22Rv1 (cell line): ENCODE results near the gene LRRK1.

ENCODE experiments used
- ZFX ChIP-seq: fragments of 450-650 bp; IDR thresholded peaks from 2 replicates; pipeline ENCODE4 v1.6.1; 2017; ENCODE audit warnings: antibody characterized with exemption, borderline replicate concordance
- TF ChIP-seq, protein P1 (sequence below): fragments of 450-650 bp; IDR thresholded peaks from 2 replicates; pipeline ENCODE4 v1.5.1; 2017; ENCODE audit warnings: mild to moderate bottlenecking

DNA sequence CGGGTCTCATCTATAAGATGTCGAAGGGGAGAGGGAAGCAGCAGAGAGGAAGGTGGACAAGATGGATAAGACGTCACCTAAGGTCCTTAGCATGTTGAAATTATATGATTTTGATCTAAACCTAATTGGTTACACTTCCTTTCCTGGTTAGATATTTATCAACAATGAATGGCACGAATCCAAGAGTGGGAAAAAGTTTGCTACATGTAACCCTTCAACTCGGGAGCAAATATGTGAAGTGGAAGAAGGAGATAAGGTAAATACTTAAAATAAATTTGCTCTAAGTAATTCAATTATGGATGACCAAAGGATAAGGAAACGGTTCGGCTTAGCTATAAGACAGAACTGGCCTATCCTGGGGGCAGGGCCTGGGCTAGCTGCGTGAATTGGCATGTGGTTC is 34.0 kb upstream of the LRRK1 start:
- TF ChIP-seq, protein P1, sequence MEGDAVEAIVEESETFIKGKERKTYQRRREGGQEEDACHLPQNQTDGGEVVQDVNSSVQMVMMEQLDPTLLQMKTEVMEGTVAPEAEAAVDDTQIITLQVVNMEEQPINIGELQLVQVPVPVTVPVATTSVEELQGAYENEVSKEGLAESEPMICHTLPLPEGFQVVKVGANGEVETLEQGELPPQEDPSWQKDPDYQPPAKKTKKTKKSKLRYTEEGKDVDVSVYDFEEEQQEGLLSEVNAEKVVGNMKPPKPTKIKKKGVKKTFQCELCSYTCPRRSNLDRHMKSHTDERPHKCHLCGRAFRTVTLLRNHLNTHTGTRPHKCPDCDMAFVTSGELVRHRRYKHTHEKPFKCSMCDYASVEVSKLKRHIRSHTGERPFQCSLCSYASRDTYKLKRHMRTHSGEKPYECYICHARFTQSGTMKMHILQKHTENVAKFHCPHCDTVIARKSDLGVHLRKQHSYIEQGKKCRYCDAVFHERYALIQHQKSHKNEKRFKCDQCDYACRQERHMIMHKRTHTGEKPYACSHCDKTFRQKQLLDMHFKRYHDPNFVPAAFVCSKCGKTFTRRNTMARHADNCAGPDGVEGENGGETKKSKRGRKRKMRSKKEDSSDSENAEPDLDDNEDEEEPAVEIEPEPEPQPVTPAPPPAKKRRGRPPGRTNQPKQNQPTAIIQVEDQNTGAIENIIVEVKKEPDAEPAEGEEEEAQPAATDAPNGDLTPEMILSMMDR: no peak
- TF ChIP-seq ZFX: no peak
